AG08396 (cell line): Measurements from ENCODE around the gene VILL.
"Not testable (repeated sequence)": the region's sequence is repeated elsewhere in the genome, so short reads cannot be mapped to it uniquely, and the experiment has no call there.

Experiments used
- DNase-seq: peaks from one replicate; pipeline ENCODE4 v3.0.0; 2012; ENCODE audit warnings: low spot score, mixed read lengths

Gene VILL

GRCh38 chr3:37986479-37987314 lies 3.9 kb upstream of the VILL start:
- DNase-seq = no peak

GRCh38 chr3:37987315-37987697 lies 3.3 kb upstream of the VILL start:
- no peak for DNase-seq

DNA sequence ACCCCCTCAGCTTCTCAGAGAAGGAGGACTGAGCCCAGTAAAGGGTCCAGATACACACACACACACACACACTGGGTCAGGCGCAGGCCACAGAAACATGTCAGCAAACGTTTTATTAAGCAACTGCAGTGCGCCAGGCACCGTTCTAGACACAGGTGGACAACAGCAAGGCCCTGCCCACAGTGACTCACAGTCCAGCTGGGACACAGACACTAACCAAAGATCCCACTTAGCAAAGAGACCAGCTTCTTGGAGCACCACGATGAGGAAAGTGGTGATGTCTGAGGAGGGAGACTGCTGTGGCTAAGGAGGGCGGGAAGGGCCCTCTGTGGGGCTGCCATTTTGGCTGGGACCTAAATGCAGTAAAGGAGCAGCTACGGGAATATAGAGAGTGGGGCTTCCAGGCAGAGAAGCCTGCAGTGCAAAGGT lies 2.8 kb upstream of the VILL start:
- no peak for DNase-seq

DNA sequence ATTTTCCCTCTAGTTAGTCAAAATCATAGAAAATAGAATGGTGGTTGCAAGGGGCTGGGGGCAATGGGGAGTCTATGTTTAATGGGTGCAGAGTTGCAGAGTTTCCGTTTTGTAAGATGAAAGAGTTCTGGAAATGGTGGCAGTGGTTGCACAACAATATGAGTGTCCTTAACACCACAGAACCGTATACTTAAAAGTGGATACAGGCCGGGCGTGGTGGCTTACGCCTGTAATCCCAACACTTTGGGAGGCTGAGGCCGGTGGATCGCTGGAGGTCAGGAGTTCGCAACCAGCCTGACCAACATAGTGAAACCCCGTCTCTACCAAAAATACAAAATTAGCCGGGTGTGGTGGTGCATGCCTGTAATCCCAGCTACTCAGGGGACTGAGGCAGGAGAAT lies 2.2 kb upstream of the VILL start:
- not testable (repeated sequence) for DNase-seq

GRCh38 chr3:37988931-37989525 lies 1.6 kb upstream of the VILL start:
- no peak for DNase-seq

GRCh38 chr3:37989821-37990480 lies 635 bp upstream of the VILL start:
- no peak for DNase-seq

DNA sequence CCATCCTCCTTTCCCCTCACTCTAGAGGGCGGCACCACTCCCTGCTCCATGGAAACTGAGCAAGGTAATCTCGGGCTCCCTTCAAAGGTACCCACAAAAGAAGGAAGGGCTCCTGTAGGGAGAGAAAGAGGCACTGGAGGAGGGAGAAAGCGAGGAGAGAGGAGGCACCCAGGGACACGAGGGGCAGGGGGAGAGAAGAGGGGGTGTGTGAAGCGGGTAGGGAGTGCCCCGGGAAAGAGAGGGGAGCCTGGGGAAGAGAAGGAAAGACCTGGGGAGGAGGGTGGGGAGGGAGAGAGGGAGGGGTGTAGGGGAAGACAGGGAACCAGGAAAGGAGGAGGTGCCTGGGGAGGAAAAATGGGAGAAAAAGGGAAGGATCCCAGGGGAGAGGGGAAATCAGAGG lies 523 bp downstream of the VILL start:
- no peak for DNase-seq

- DNase-seq = no peak
Measured at GRCh38 chr3:37991823-37992222, 1.2 kb downstream of the VILL start.

DNA sequence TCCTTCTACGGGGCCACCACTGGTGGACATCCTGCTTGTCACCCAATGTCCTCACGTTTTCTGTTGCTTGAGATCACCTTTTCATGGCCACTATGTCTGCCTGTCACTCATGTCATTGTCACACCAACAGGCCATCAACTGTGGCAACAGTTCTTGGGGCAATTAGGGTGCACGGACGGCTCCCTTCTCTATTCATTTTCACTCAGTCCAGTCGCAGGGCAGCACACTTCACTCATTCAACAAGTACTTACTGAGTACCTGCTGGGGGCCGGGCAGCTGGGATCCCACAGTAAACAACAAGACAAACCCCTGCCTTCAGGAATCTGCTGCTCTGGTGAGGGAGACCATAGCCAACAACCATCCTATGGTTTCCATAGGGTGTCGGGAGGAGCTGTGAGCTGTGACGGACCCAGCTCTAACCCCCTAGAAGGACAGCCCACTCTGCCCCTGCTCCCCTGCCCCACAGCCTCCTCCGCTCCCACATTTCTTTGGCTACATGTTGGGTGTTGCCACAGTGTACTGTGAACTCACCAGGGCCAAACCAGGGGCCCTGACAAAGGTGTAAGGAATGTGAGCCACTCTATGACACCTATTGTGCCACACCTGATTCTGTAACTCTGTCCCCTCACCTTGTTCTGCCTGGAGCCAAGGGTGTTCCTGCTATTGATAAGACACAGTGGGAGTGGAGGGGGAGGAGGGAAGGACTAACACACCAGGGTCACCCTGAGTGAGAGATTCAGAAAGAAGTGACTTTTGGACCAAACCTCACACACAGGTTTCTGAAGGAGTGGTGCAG lies 1.9 kb downstream of the VILL start:
- DNase-seq = no peak

GRCh38 chr3:37993067-37993455 lies 2.5 kb downstream of the VILL start:
- DNase-seq = no peak

GRCh38 chr3:37993460-37993819 lies 2.9 kb downstream of the VILL start:
- DNase-seq = no peak

GRCh38 chr3:37993820-37994638 lies 3.4 kb downstream of the VILL start:
- DNase-seq = peak; percentile 82

GRCh38 chr3:37994639-37994972 lies 4.0 kb downstream of the VILL start:
- DNase-seq = no peak

- no peak for DNase-seq
Measured at GRCh38 chr3:37995652-37996641, 5.4 kb downstream of the VILL start.

- peak; percentile 84 for DNase-seq
Measured at GRCh38 chr3:37996785-37997301, 6.3 kb downstream of the VILL start.

DNA sequence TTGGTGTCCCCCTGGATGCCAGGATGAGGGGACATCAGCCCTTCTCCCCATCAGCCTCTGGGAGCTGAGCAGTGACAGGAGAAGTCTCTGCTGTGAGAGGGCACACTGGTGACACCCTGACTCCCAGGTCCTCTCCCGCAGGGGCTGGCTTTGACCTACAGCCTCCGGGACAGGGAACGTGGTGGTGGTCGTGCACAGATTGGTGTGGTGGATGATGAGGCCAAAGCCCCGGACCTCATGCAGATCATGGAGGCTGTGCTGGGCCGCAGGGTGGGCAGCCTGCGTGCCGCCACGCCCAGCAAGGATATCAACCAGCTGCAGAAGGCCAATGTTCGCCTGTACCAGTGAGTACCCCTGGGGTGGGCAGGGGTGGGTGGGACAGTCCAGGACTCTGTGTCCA lies 6.8 kb downstream of the VILL start:
- no peak for DNase-seq

GRCh38 chr3:37997791-37998370 lies 7.3 kb downstream of the VILL start:
- no peak for DNase-seq

GRCh38 chr3:37999836-38000235 lies 9.2 kb downstream of the VILL start:
- DNase-seq = no peak

DNA sequence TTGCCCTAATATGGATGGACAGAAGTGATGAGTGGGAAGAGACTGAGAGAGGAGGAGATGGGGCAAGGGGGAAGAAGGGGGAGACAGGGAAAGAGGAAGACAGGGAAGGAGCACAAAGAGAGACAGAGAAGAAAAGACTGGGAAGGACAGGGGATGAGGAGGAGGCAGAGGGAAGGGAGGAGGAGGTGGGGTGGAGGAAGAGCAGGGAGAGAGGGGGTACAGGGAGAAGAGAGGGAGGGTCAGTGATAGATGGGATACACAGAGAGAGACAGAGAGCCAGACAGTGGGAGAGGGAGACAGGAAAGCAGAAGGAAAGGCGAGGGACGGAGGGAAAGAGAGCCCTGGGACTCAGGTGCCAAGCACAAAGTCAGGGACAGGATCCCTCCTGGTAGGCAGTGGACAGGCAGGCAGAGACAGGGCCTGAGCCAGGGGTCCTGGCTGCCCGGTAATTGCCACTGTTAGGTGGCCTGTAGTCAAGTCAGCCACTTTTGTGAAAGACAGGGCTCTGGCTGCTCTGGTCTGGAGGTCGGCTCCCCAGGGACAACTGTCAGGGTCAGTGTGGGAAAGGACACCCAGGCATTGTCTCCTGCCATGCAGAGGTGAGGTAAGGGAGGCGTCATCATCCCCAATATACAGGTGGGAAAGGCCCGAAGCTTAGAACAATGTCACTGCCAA lies 9.8 kb downstream of the VILL start:
- no peak for DNase-seq
